GM19023 (cell line): ENCODE data around the gene FAM107B.
"Not testable (repeated sequence)": the region's sequence is repeated elsewhere in the genome, so short reads cannot be mapped to it uniquely, and the experiment has no call there.

Source experiments
- ATAC-seq: cut with Tn5 transposase; IDR thresholded peaks from one replicate; pipeline ENCODE4 v1.9.1; 2021; ENCODE audit warnings: mild to moderate bottlenecking, moderate library complexity; ENCODE audit not compliant: unreplicated experiment

The FAM107B gene

GRCh38 chr10:14696821-14697220 is 77.9 kb downstream of the FAM107B start:
- ATAC-seq = no peak

GRCh38 chr10:14695847-14696480 is 78.7 kb downstream of the FAM107B start:
- ATAC-seq = no peak

GRCh38 chr10:14693891-14694290 is 80.8 kb downstream of the FAM107B start:
- no peak for ATAC-seq

GRCh38 chr10:14692344-14693076 is 82.2 kb downstream of the FAM107B start:
- no peak for ATAC-seq

GRCh38 chr10:14691359-14691758 is 83.3 kb downstream of the FAM107B start:
- no peak for ATAC-seq

- no peak for ATAC-seq
These were observed 86.1 kb downstream of the FAM107B start for GRCh38 chr10:14688606-14689005.

GRCh38 chr10:14688189-14688588 is 86.5 kb downstream of the FAM107B start:
- not testable (repeated sequence) for ATAC-seq

- no peak for ATAC-seq
These were observed 87.4 kb downstream of the FAM107B start for GRCh38 chr10:14687340-14687739.

GRCh38 chr10:14686356-14686755 is 88.3 kb downstream of the FAM107B start:
- no peak for ATAC-seq

- ATAC-seq = no peak
These were observed 90.3 kb downstream of the FAM107B start for GRCh38 chr10:14684354-14684753.

- no peak for ATAC-seq
These were observed 91.4 kb downstream of the FAM107B start for GRCh38 chr10:14683256-14683655.

GRCh38 chr10:14681802-14682201 is 92.9 kb downstream of the FAM107B start:
- ATAC-seq = no peak

- no peak for ATAC-seq
These were observed 93.4 kb downstream of the FAM107B start for GRCh38 chr10:14681305-14681704.

GRCh38 chr10:14678637-14679036 is 96.1 kb downstream of the FAM107B start:
- ATAC-seq = no peak

GRCh38 chr10:14676732-14677131 is 98.0 kb downstream of the FAM107B start:
- no peak for ATAC-seq

GRCh38 chr10:14674376-14675050 is 100.2 kb downstream of the FAM107B start:
- no peak for ATAC-seq

GRCh38 chr10:14673189-14673861 is 101.4 kb downstream of the FAM107B start:
- no peak for ATAC-seq

GRCh38 chr10:14671386-14671831 is 103.3 kb downstream of the FAM107B start:
- ATAC-seq = no peak

GRCh38 chr10:14670551-14671240 is 104.0 kb downstream of the FAM107B start:
- ATAC-seq = no peak

GRCh38 chr10:14669576-14669975 is 105.1 kb downstream of the FAM107B start:
- no peak for ATAC-seq

GRCh38 chr10:14667781-14668180 is 106.9 kb downstream of the FAM107B start:
- no peak for ATAC-seq
